ENCODE data around the gene DKK3.

GRCh38 chr11:12013781-12014180, 5.4 kb upstream of the DKK3 start:
- no peak for TF ChIP-seq CTCF (conservative IDR thresholded peaks at IDR 0.05; ENCODE audit: low read depth in 2 of 2)
- no peak for TF ChIP-seq CREB1 (CRISPR knock-in tag; IDR thresholded peaks at IDR 0.05; ENCODE audit: low read depth)
- no peak for TF ChIP-seq REST (IDR thresholded peaks at IDR 0.05; ENCODE audit: unreplicated experiment)
- no peak for TF ChIP-seq EZH2phosphoT487 (IDR thresholded peaks at IDR 0.05; ENCODE audit: unreplicated experiment)
- no peak for TF ChIP-seq EZH2 (IDR thresholded peaks at IDR 0.05; ENCODE audit: low read depth, unreplicated experiment)
- TF ChIP-seq ETS1 (IDR thresholded peaks at IDR 0.05) = no peak
- TF ChIP-seq JUNB (IDR thresholded peaks at IDR 0.05; ENCODE audit: unreplicated experiment) = no peak
- TF ChIP-seq POLR2AphosphoS5 (IDR thresholded peaks at IDR 0.05; ENCODE audit: low read depth) = no peak
- TF ChIP-seq STAT1 (IDR thresholded peaks at IDR 0.05; ENCODE audit: unreplicated experiment) = no peak
- no peak for TF ChIP-seq ZNF114 (CRISPR knock-in tag; IDR thresholded peaks at IDR 0.05)
